Subcutaneous adipose tissue (tissue), 4 donors: ENCODE data around the gene ANO4. TPM values are rescaled to one million over a fixed set of nuclear protein-coding genes. Genes with fewer than 3 reads are reported as not detected.

Experiments
- CTCF ChIP-seq: fragments of 450-650 bp; IDR thresholded peaks from one replicate; pipeline ENCODE4 v1.5.1; 2016; ENCODE audit warnings: low read depth, mild to moderate bottlenecking, control low read depth, antibody characterized with exemption, moderate library complexity
- total RNA-seq, 4 donors: library from RNA; depleted of rRNA; stranded (reverse); fragments of >200 nt; gene quantifications; one replicate each; pipeline ENCODE4 v1.1.0, GENCODE V29; 2016

The ANO4 gene
- total RNA-seq, 4 donors from 2014 or later = 0.22 to 0.82 TPM; not detected in 2

DNA sequence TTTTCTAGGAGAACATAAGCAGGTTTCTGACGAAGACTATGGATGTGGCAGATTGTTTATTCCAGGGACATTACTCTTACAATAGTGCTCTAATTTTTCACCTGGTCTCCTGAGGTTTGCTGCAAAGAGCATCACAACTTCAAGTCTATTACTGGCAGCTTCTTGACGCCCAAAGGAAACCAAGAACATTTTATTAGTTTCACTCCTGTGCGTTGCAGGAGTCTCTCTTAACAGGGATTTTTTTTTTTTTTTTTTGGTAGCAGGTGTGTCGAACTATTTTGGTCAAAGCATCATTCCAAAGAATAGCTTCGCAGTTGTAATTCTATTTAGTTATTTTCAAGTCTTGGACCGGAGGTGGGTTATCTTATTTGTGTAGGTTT, 1.2 kb downstream of the ANO4 start:
- TF ChIP-seq CTCF = no peak

DNA sequence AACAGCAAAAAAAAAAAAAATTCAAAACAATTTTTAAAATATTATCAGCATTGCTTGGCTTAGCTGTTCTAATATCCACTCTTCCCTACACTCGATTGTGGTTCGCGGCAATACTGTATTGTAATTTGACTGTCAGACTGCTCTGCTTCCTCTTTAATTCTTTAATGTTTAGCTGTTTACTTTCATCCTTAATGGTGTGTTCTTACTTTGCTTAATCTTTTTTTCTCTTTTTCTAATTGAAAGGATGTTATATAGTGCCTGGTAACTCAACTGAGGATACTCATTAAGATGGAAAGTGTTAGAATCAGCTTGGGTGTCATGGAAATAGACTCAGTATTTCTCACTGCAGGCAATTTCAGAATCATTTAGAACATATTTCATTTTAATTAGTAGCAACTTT, 2.0 kb downstream of the ANO4 start:
- no peak for TF ChIP-seq CTCF

- no peak for TF ChIP-seq CTCF
These were observed 2.7 kb downstream of the ANO4 start for GRCh38 chr12:100797246-100797645.

DNA sequence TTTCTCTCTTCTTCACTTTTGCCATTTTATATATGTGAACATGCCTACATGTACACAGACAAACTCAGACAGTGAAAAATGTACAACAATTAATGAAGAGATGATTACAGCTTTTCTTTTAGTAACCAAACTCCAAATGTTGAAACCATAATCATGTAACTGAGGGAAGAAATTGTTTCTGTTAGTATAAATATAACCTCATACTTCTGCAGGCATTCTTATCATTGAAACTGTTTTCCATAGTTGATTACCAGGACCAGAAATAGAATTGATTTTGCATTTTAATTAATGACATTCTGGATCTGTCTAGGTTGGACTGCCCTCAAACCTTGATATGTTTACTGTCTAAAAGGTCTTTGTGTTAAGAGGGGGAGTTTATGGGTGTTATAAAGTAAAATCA, 3.2 kb downstream of the ANO4 start:
- no peak for TF ChIP-seq CTCF

DNA sequence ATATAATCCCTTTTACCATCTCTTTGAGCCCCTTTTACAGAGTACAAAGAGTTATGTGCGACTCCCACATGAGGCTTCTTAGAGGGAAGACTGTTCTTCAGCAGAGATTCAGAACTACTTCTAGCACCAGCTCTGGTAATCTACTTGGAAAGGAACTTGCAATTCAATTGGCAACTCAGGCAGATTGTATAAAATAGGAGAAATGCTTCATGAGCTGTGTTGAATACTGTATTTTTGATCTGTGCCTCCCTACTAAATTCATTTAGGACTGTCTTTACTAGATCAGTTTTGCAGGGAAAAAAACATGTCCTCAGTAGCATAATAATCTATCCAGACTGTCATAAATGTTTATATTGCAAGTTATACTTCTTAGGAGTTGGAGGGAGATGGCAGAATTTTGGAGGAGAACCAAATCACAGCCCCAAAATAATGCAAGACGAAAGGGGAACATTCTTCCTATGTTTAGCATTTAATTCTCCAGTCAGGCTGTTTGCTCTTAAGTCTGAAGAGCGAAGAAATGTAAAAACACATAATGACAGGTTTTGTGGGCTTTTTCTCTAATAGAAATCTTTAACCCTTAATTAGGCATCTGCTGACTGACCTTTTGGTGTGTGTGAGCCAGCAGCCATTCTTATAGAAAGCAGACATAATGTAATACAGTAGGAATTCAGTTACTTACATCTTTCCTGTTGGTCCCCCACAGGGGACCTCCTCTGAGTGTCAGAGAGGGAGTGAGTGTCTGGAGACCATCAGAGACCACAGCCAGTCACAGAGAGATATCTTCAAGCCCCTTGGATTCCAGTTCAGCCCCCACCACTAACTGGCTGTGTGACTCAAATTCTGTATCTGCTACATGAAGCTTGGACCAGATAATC, 3.9 kb downstream of the ANO4 start:
- TF ChIP-seq CTCF = no peak

- TF ChIP-seq CTCF = no peak
These were observed 5.2 kb downstream of the ANO4 start for GRCh38 chr12:100799770-100800169.

DNA sequence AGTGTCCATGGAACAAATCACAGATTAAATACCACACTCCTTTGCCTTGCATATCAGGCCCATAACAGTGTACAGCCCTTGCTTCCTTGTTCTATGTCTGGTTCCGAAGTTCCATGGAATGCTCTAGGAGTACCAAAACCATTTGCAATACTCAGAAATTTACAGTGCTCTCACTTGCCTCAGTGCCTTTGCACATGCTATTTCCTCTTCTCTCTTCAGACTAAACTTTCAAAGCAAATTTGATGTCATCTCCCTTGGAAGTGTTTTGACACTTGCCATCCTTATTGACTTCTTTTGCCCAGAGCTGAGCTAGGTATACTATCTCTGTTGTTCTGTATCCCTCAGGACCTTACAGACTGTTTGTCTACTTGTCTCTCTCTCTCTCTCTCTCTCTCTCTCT, 6.1 kb downstream of the ANO4 start:
- TF ChIP-seq CTCF = no peak
